Epidermal melanocyte (primary cell): ENCODE data around the gene ANKRD36.
"Not testable (repeated sequence)": the region's sequence is repeated elsewhere in the genome, so short reads cannot be mapped to it uniquely, and the experiment has no call there.

Experiments
- DNase-seq: peaks from one replicate; pipeline ENCODE4 v3.0.0; 2011; ENCODE audit warnings: low spot score; ENCODE audit not compliant: insufficient read length

Gene ANKRD36

GRCh38 chr2:97276232-97276798 lies 163.4 kb downstream of the ANKRD36 start:
- DNase-seq, result not testable (repeated sequence)

GRCh38 chr2:97285187-97285586 lies 172.2 kb downstream of the ANKRD36 start:
- not testable (repeated sequence) for DNase-seq

- DNase-seq, result not testable (repeated sequence)
These were observed 180.7 kb downstream of the ANKRD36 start for GRCh38 chr2:97293687-97294086.
